Neural crest cell (in vitro differentiated cells): ENCODE data around the gene TEDC1. TPM values are rescaled to one million over a fixed set of nuclear protein-coding genes. Genes with fewer than 3 reads are reported as not detected.
A peak's percentile ranks its signal among the peaks of the same experiment; 100 is the strongest.

ENCODE experiments used
- DNase-seq: peaks from one replicate; pipeline ENCODE4 v3.0.0; 2021; ENCODE audit warnings: low read depth, mixed read lengths, low spot score
- H3K27ac Mint-ChIP-seq: one replicate; pipeline ENCODE4 v1.8.0; 2021; ENCODE audit warnings: mild to moderate bottlenecking, mixed read lengths; ENCODE audit not compliant: unreplicated experiment
- H3K27me3 Mint-ChIP-seq: 2 replicates; pipeline ENCODE4 v1.8.0; 2021; ENCODE audit warnings: low read depth, mild to moderate bottlenecking, mixed read lengths
- H3K36me3 Mint-ChIP-seq: 2 replicates; pipeline ENCODE4 v1.8.0; 2021; ENCODE audit warnings: low read depth, mild to moderate bottlenecking, mixed read lengths
- H3K4me1 Mint-ChIP-seq: 2 replicates; pipeline ENCODE4 v1.8.0; 2021; ENCODE audit warnings: mixed read lengths
- H3K4me3 Mint-ChIP-seq: one replicate; pipeline ENCODE4 v1.8.0; 2021; ENCODE audit warnings: mild to moderate bottlenecking, mixed read lengths
- H3K9me3 Mint-ChIP-seq: 2 replicates; pipeline ENCODE4 v1.8.0; 2021; ENCODE audit warnings: mixed read lengths
- CTCF ChIP-seq: fragments of 200-600 bp; sonication (generic); conservative IDR thresholded peaks from 2 replicates; pipeline ENCODE4 v1.5.0; 2021; ENCODE audit warnings: antibody characterized with exemption, mild to moderate bottlenecking
- total RNA-seq: library from RNA; stranded (reverse); gene quantifications from 2 replicates; pipeline ENCODE4 v1.2.1, GENCODE V29; 2021

TEDC1 gene
- total RNA-seq, 1 donor from 2014 or later, result 44.9 TPM

DNA sequence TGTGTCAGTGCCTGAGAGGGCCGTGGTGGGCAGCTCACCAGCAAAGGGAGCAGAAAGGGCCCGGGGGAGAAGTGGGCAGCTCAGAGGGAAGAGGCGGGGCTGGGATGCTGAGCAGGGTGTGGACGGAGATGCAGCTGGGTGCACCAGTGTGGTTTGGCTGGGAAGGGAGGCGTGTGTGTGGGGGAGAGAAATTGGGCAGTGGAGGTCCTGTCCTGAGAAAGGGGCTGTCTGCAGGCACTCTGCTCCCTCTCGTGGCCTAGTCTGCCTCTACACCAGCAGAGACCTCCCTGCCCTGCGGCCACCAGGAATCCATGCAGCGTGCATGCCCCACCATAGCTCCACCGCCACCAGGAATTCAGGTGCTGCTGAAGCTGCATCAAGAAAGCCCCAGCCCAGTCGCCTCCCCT is 41.7 kb downstream of the TEDC1 start:
- TF ChIP-seq CTCF, result peak; percentile 41
- H3K4me1 Mint-ChIP-seq, result peaks cover 7% of the 10 kb centered on the region

GRCh38 chr14:105533391-105533790 is 42.3 kb downstream of the TEDC1 start:
- TF ChIP-seq CTCF, result no peak
- peaks cover 37% of the 10 kb centered on the region for H3K27me3 Mint-ChIP-seq
- H3K9me3 Mint-ChIP-seq, result no peaks in the 10 kb centered on the region
- peaks cover 7% of the 10 kb centered on the region for H3K4me1 Mint-ChIP-seq
- H3K36me3 Mint-ChIP-seq, result no peaks in the 10 kb centered on the region
- no peak overlapping the region for H3K27ac Mint-ChIP-seq
- peak overlapping the region; percentile 4 for H3K4me3 Mint-ChIP-seq
- DNase-seq, result no peak

More for the DNA sequence above, 41.7 kb downstream of the TEDC1 start:
- peaks cover 34% of the 10 kb centered on the region for H3K27me3 Mint-ChIP-seq
- H3K9me3 Mint-ChIP-seq, result no peaks in the 10 kb centered on the region
- DNase-seq, result peak; percentile 33
- H3K27ac Mint-ChIP-seq, result no peak overlapping the region
- peak overlapping the region; percentile 67 for H3K4me3 Mint-ChIP-seq
- H3K36me3 Mint-ChIP-seq, result no peaks in the 10 kb centered on the region

DNA sequence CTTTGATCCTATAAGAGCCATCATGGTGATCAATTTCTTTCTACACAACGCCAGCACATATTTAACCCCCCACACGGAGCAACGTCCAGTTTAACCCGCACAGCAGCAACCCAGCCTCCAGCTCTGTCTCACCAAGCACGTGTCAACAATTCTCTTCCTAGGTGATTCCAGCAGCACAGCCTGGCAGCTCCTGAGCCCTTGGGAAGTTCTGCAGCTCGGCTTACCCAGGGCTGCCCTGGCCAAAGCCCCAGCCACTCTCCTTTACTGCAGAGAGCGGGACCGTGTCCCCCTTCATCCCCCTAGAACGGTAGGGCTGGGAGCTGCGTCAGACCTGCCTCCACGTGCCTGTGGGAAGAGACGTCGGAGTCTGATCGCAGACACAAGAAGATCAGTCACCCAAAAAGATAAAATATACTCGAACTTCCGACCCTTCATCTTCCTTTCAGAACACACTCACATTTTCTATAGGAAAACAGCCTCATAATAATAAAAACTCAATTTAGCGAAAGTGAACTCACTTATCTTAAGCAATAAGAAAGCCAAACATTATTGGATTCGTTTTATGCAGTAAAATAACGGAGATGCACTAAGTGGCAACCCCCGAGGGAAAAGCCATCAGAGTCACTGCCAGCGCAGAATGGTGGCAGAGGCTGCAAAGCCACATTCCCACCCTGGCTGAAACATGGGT is 42.9 kb downstream of the TEDC1 start:
- H3K27ac Mint-ChIP-seq, result no peak overlapping the region
- H3K9me3 Mint-ChIP-seq, result no peaks in the 10 kb centered on the region
- peak overlapping the region; percentile 4 for H3K4me3 Mint-ChIP-seq
- DNase-seq, result no peak
- peaks cover 7% of the 10 kb centered on the region for H3K4me1 Mint-ChIP-seq
- peaks cover 41% of the 10 kb centered on the region for H3K27me3 Mint-ChIP-seq
- no peaks in the 10 kb centered on the region for H3K36me3 Mint-ChIP-seq
- TF ChIP-seq CTCF, result no peak

- no peak for DNase-seq
- TF ChIP-seq CTCF, result no peak
- H3K9me3 Mint-ChIP-seq, result no peaks in the 10 kb centered on the region
- H3K36me3 Mint-ChIP-seq, result no peaks in the 10 kb centered on the region
- peaks cover 7% of the 10 kb centered on the region for H3K4me1 Mint-ChIP-seq
- H3K4me3 Mint-ChIP-seq, result peak overlapping the region; percentile 4
- peaks cover 41% of the 10 kb centered on the region for H3K27me3 Mint-ChIP-seq
- H3K27ac Mint-ChIP-seq, result no peak overlapping the region
Measured at GRCh38 chr14:105534586-105534985, 43.5 kb downstream of the TEDC1 start.

DNA sequence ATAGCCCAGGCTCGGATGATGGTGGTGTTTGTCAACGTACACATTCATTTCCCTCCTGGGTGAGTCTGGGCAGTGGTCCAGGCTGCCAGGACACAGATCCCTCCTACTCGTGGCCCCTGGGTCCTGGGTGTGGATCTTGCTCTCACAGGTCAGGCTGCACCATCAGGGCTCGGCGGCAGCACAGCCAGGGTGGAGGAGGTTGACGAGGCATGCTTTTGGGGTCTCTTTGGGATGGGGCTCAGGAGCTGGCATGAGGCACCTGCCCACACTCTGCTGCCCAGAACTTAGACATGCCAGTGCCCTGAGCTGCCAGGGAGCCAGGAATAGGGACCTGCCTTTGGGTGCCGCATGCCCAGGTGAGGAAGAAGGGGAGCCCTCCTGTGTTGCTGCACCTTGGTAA is 45.0 kb downstream of the TEDC1 start:
- DNase-seq, result no peak
- Mint-ChIP-seq H3K9me3 (no peaks in the 10 kb centered on the region), H3K36me3 (no peaks in the 10 kb centered on the region), H3K4me1 (peaks cover 7% of the 10 kb centered on the region), H3K27me3 (peaks cover 46% of the 10 kb centered on the region), H3K27ac (no peak overlapping the region), H3K4me3 (no peak overlapping the region)
- no peak for TF ChIP-seq CTCF
